A549 (cell line): Measurements from ENCODE around the gene ARHGEF3. TPM values are rescaled to one million over a fixed set of nuclear protein-coding genes. Genes with fewer than 3 reads are reported as not detected.

Experiments
- ATAC-seq, 2 experiments: fragments of 200-7000 bp in 1 of 2; fragments of >200 bp in 1 of 2; cut with Nextera tagmentation in 1 of 2; cut with Tn5 transposase in 1 of 2; 3 replicates each; pipeline versions ENCODE4 v1.8.0 to v1.9.1; 2018 to 2020; ENCODE audit warnings: mild to moderate bottlenecking in 1 of 2, moderate library complexity in 1 of 2
- CTCF ChIA-PET: fragments of 300-600 bp; sonication (Branson Sonifier 250); formaldehyde crosslinking; extraction: SDS; loops from one replicate; lab custom pipeline; 2021; ENCODE audit warnings: antibody characterized with exemption, inconsistent platforms; lab: Yijun Ruan, JAX
- POLR2A ChIA-PET: fragments of 350-600 bp; formaldehyde crosslinking; extraction: SDS; loops from one replicate; lab custom pipeline; 2021; ENCODE audit warnings: antibody characterized with exemption, inconsistent platforms; lab: Yijun Ruan, JAX
- DNase-seq, 2 experiments: peaks; one replicate each; pipeline versions ENCODE4 v3.0.0 to v3.0.0-alpha.2; 2011 to 2016; ENCODE audit warnings: low read depth in 1 of 2, low spot score in 1 of 2
- FAIRE-seq: peaks from 2 replicates; lab custom pipeline; 2011; peaks lifted over from hg19 to GRCh38; lab: Jason Lieb, UNC
- H3K27ac ChIP-seq, 2 experiments: fragments of >200 bp; sonication (Bioruptor Twin); formaldehyde crosslinking; 3 replicates each; pipeline ENCODE4 v1.5.1; 2016 to 2017
- H3K4me1 ChIP-seq: fragments of >200 bp; sonication (Bioruptor Twin); formaldehyde crosslinking; 3 replicates; pipeline ENCODE4 v1.6.1; 2016
- H3K4me2 ChIP-seq: fragments of >200 bp; sonication (Bioruptor Twin); formaldehyde crosslinking; 3 replicates; pipeline ENCODE4 v1.6.1; 2016
- H3K4me3 ChIP-seq: fragments of >200 bp; sonication (Bioruptor Twin); formaldehyde crosslinking; 3 replicates; pipeline ENCODE4 v1.5.1; 2016
- H3K9me3 ChIP-seq: fragments of >200 bp; sonication (Bioruptor Twin); formaldehyde crosslinking; 3 replicates; pipeline ENCODE4 v1.6.1; 2016
- BHLHE40 ChIP-seq: IDR thresholded peaks from 2 replicates; pipeline ENCODE4 v1.6.1; 2012; ENCODE audit warnings: low read depth, low read length, inconsistent platforms
- CBX8 ChIP-seq: fragments of 200-600 bp; sonication (generic); IDR thresholded peaks from 2 replicates; pipeline ENCODE4 v1.6.1; 2016
- CHD2 ChIP-seq: fragments of 150-350 bp; IDR thresholded peaks from 2 replicates; pipeline ENCODE4 v1.6.1; 2014; ENCODE audit warnings: low read length; ENCODE audit not compliant: partially characterized antibody
- CHD4 ChIP-seq: fragments of 200-600 bp; sonication (generic); IDR thresholded peaks from 2 replicates; pipeline ENCODE4 v1.6.1; 2016; ENCODE audit warnings: antibody characterized with exemption, mild to moderate bottlenecking, borderline replicate concordance
- EHMT2 ChIP-seq: fragments of 200-600 bp; sonication (generic); IDR thresholded peaks from 2 replicates; pipeline ENCODE4 v1.6.1; 2016; ENCODE audit warnings: antibody characterized with exemption, low read depth, mild to moderate bottlenecking, moderate library complexity
- EP300 ChIP-seq, 2 experiments: fragments of >200 bp; sonication (Bioruptor Twin); formaldehyde crosslinking; IDR thresholded peaks; 2 replicates in 1 of 2; 3 replicates in 1 of 2; pipeline ENCODE4 v1.6.1; 2016 to 2017
- FOSB ChIP-seq: fragments of 250-450 bp; sonication (Bioruptor Pico); IDR thresholded peaks from 2 replicates; pipeline ENCODE4 v1.5.0; 2020; ENCODE audit warnings: mild to moderate bottlenecking, moderate library complexity
- FOSL2 ChIP-seq, 2 experiments: fragments of 450-650 bp in 1 of 2; fragments of >200 bp in 1 of 2; sonication (Bioruptor Twin) in 1 of 2; formaldehyde crosslinking; IDR thresholded peaks; 2 replicates each; pipeline versions ENCODE4 v1.5.0 to v1.6.1; 2016 to 2020; ENCODE audit warnings: mild to moderate bottlenecking in 1 of 2, moderate library complexity in 1 of 2
- HOXB13 ChIP-seq: fragments of 250-450 bp; sonication (Bioruptor Pico); IDR thresholded peaks from 2 replicates; pipeline ENCODE4 v1.5.0; 2020; ENCODE audit warnings: low read depth, mild to moderate bottlenecking, moderate library complexity
- JUN ChIP-seq, 2 experiments: fragments of >200 bp; sonication (Bioruptor Twin); formaldehyde crosslinking; IDR thresholded peaks; 2 replicates in 1 of 2; 3 replicates in 1 of 2; pipeline ENCODE4 v1.6.1; 2016 to 2017
- KDM1A ChIP-seq: fragments of 200-600 bp; sonication (generic); IDR thresholded peaks from 2 replicates; pipeline ENCODE4 v1.6.1; 2016; ENCODE audit warnings: low read depth, mild to moderate bottlenecking
- NFE2L2 ChIP-seq: fragments of 150-350 bp; conservative IDR thresholded peaks from 2 replicates; pipeline ENCODE4 v1.6.1; 2014; ENCODE audit warnings: low read length
- NPAS2 ChIP-seq: fragments of 250-450 bp; sonication (Bioruptor Pico); IDR thresholded peaks from 2 replicates; pipeline ENCODE4 v1.8.0; 2022; ENCODE audit warnings: mild to moderate bottlenecking, moderate library complexity, borderline replicate concordance
- SREBF2 ChIP-seq: fragments of 450-650 bp; IDR thresholded peaks from 2 replicates; pipeline ENCODE4 v1.6.1; 2014; ENCODE audit warnings: mild to moderate bottlenecking, moderate library complexity
- ZC3H11A ChIP-seq: fragments of 450-650 bp; IDR thresholded peaks from 2 replicates; pipeline ENCODE4 v1.6.1; 2014; ENCODE audit warnings: antibody characterized with exemption, mild to moderate bottlenecking
- ZFP36 ChIP-seq: fragments of 450-650 bp; IDR thresholded peaks from 2 replicates; pipeline ENCODE4 v1.6.1; 2014; ENCODE audit warnings: borderline replicate concordance; ENCODE audit not compliant: partially characterized antibody
- WGBS: methylation state at CpG from one replicate; pipeline ENCODE4 v1.1.6; 2017; ENCODE audit errors: missing lambda C conversion rate; 5-methylcytosine and 5-hydroxymethylcytosine counted together
- polyA plus RNA-seq, 4 experiments: library from polyadenylated mRNA; depleted of rRNA in 3 of 4; stranded (reverse); fragments of >200 nt; fragmentation: RNase III in 1 of 4; extraction: RNeasy Plus Mini Kit Qiagen cat#74134 plus additional on column Dnase treatment in 1 of 4; gene quantifications; 2 replicates in 3 of 4; 3 replicates in 1 of 4; pipeline ENCODE4 v1.2.3, GENCODE V29; 2011 to 2017
- TF ChIP-seq, protein P1 (sequence below): fragments of 450-650 bp; IDR thresholded peaks from 2 replicates; pipeline ENCODE4 v1.6.1; 2014; ENCODE audit warnings: antibody characterized with exemption

Gene ARHGEF3
- polyA plus RNA-seq, 2 of the 4 experiments (the other 2 are of a cell fraction), result 7.3 to 10.6 TPM

DNA sequence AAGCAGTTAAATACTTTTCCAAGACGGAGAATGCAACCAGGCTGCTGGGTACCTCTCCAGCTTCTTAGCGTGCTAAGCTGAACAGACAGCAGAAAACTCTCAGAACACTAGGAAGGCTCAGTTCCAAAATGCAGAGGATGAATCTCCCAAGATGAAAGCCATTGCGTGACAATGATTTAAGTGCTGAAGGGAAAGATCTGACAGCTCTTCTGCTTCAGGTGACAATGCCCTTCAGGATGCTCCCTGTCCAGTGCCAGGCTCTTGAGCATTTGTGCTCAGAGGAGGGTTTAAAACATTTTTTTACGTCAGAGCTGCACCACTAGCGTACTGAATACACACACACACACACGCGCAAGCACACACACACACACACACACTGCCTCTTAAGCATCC lies 26.3 kb downstream of the ARHGEF3 start:
- H3K4me1 ChIP-seq, result no peaks in the 10 kb centered on the region; the same call in 2 of the 3 replicates
- no peak overlapping the region for H3K4me3 ChIP-seq
- ChIA-PET POLR2A (no interaction called here), CTCF (interaction anchor here (0.6 to 1.5 kb wide), 3 partner anchors 15 to 1680 kb away, joined by 3 to 5 read pairs (median 3); no protein-coding TSS in a partner anchor)
- no peak overlapping the region for H3K27ac ChIP-seq
- no peak for ATAC-seq
- 84% methylated on average over 7 of the region's 7 CpGs for WGBS
- DNase-seq, result no peak
- no peak for FAIRE-seq
- no peak for TF ChIP-seq EP300 (IDR thresholded peaks at IDR 0.05)
- TF ChIP-seq CHD2, result no peak
- no peak for TF ChIP-seq HOXB13 (CRISPR knock-in tag)
- no peak for TF ChIP-seq ZC3H11A
- TF ChIP-seq NFE2L2, result no peak
- no peak for TF ChIP-seq CHD4
- TF ChIP-seq EHMT2, result no peak
- no peak for TF ChIP-seq SREBF2
- no peak for TF ChIP-seq KDM1A
- no peak for TF ChIP-seq FOSB
- no peak for TF ChIP-seq NPAS2
- no peak for TF ChIP-seq FOSL2 (IDR thresholded peaks at IDR 0.05)
- no peak for TF ChIP-seq FOSL2 (CRISPR knock-in tag; IDR thresholded peaks at IDR 0.05)
- no peak for TF ChIP-seq JUN (IDR thresholded peaks at IDR 0.05)
- no peaks in the 10 kb centered on the region for H3K9me3 ChIP-seq
- no peak overlapping the region for H3K4me2 ChIP-seq

DNA sequence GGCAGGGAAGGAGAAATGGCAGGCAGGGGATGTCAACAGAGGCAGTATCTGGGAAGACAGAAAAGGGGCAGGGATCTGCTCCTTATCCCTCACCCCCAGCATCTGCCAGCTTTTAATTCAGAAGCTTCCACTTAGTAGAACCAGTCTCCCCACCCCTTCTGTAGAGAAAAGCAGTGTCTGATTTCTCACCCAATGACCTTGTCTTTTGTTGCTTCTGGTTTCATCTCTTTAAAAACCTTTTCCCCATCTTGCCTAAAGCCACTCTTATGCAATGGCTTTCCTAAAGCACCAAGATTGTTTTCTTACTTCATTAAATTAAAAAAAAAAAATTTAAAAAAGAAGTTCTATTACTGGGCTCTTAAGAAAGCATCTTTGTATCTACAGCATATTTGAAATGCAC lies 27.8 kb downstream of the ARHGEF3 start:
- ATAC-seq (no peak), FAIRE-seq (no peak), DNase-seq (no peak)
- Histone ChIP-seq H3K4me1 (no peaks in the 10 kb centered on the region; the same call in 2 of the 3 replicates), H3K27ac (no peak overlapping the region), H3K4me3 (no peak overlapping the region), H3K4me2 (no peak overlapping the region), H3K9me3 (no peaks in the 10 kb centered on the region)
- no peak for TF ChIP-seq CBX8
- ChIA-PET POLR2A (no interaction called here), CTCF (no interaction called here)

DNA sequence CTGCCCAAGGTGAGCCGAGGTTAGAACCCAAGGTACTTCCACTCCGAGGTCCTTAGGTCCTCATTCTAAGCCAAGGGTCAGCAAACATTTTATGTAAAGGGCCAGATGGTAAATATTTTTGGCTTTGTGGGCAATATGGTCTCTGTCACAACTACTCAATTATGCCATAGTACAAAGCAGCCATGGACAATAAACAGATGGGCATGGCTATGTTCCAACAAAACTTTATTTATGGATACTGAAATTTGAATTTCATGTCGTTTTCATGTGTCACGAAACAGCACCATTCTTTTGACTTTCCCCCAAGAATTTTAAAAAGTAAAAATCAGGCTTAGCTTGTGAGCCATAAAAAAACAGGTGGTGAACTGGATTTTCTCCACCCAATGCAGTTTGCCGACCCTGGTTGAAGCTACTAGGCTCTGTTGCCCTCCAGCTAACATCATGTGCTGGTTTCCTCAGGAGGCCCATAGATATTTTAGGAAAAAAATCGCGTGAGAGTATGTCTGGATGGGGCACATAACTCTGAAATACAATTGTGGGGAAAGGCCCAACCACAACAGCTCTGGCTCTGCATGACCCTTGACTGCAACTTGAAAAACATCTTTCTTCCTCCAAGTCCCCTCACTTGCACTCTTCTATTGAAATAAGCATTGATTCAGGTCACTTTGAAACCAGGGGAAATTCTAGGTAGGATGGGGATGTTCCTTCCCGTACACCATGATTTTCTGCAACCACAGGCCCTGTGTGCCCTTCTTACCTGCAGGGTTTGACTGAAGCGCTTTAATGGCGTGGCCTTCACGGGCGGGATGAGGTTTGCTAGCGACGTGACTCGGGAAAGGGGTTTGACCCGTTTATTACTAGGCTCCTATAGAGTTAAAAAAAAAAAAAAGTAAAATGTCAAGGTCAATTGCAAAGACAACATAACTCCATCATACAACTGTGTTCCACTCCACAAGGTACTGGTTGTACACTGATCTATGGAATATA lies 28.5 kb downstream of the ARHGEF3 start:
- ATAC-seq (no peak), FAIRE-seq (no peak), DNase-seq (no peak)
- 88% methylated on average over 16 of the region's 16 CpGs for WGBS
- ChIA-PET POLR2A (no interaction called here), CTCF (no interaction called here)
- TF ChIP-seq FOSB (no peak), KDM1A (no peak), BHLHE40 (no peak)
- Histone ChIP-seq H3K4me3 (no peak overlapping the region), H3K4me1 (no peaks in the 10 kb centered on the region; the same call in 2 of the 3 replicates), H3K27ac (no peak overlapping the region), H3K4me2 (no peak overlapping the region), H3K9me3 (no peaks in the 10 kb centered on the region)

DNA sequence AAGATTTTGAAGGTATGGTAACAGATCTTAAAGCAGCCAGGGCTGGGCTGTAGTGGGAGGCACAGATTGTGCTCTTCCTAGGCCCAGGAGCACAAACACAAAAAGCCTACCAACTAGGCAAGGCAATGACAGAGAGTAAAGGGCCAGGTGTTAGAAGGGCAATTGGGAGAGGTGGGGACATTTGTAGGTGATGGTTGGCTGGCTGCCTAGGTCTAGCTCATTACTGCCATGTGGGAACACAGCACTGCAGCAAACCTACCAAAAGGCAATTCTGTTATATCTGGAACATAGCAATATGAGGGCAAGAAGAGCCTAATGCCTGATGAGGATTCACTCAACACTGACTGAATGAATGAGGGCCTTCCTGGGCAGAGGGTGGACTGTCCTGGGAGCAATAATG lies 30.4 kb downstream of the ARHGEF3 start:
- ATAC-seq (no peak), DNase-seq (no peak), FAIRE-seq (no peak)
- TF ChIP-seq JUN (IDR thresholded peaks at IDR 0.05) (no peak), ZFP36 (no peak)
- TF ChIP-seq, protein P1, sequence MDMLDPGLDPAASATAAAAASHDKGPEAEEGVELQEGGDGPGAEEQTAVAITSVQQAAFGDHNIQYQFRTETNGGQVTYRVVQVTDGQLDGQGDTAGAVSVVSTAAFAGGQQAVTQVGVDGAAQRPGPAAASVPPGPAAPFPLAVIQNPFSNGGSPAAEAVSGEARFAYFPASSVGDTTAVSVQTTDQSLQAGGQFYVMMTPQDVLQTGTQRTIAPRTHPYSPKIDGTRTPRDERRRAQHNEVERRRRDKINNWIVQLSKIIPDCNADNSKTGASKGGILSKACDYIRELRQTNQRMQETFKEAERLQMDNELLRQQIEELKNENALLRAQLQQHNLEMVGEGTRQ, result no peak
- H3K4me3 ChIP-seq, result no peak overlapping the region
- ChIA-PET POLR2A (no interaction called here), CTCF (interaction anchor here (1.1 kb wide), 1 partner anchor 10 kb away, joined by 4 read pairs; no protein-coding TSS in a partner anchor)
- H3K9me3 ChIP-seq, result no peaks in the 10 kb centered on the region
- no peak overlapping the region for H3K27ac ChIP-seq
- H3K4me2 ChIP-seq, result no peak overlapping the region
- no peaks in the 10 kb centered on the region for H3K4me1 ChIP-seq
